Chondrocyte (in vitro differentiated cells): ENCODE data around the gene HCST. TPM values are rescaled to one million over a fixed set of nuclear protein-coding genes. Genes with fewer than 3 reads are reported as not detected.

Experiments used
- DNase-seq: peaks from one replicate; pipeline ENCODE4 v3.0.0; 2021; ENCODE audit warnings: mixed read lengths, low spot score
- H3K27ac Mint-ChIP-seq: one replicate; pipeline ENCODE4 v1.8.0; 2021; ENCODE audit warnings: mild to moderate bottlenecking, moderate library complexity, mixed read lengths; ENCODE audit not compliant: unreplicated experiment
- H3K27me3 Mint-ChIP-seq: 2 replicates; pipeline ENCODE4 v1.8.0; 2021; ENCODE audit warnings: low read depth, mixed read lengths
- H3K36me3 Mint-ChIP-seq: 2 replicates; pipeline ENCODE4 v1.8.0; 2021; ENCODE audit warnings: low read depth, mixed read lengths
- H3K4me1 Mint-ChIP-seq: 2 replicates; pipeline ENCODE4 v1.8.0; 2021; ENCODE audit warnings: low read depth, mild to moderate bottlenecking, mixed read lengths
- H3K4me3 Mint-ChIP-seq: one replicate; pipeline ENCODE4 v1.8.0; 2021; ENCODE audit warnings: mild to moderate bottlenecking, moderate library complexity, mixed read lengths; ENCODE audit not compliant: unreplicated experiment
- H3K9me3 Mint-ChIP-seq: 2 replicates; pipeline ENCODE4 v1.8.0; 2021; ENCODE audit warnings: low read depth, mixed read lengths
- CTCF ChIP-seq: fragments of 200-600 bp; sonication (generic); IDR thresholded peaks from 2 replicates; pipeline ENCODE4 v1.5.0; 2021; ENCODE audit warnings: antibody characterized with exemption, mild to moderate bottlenecking, moderate library complexity
- total RNA-seq: library from RNA; stranded (reverse); gene quantifications from 3 replicates; pipeline ENCODE4 v1.2.1, GENCODE V29; 2021

Gene HCST
- total RNA-seq, 1 donor from 2014 or later: 0.50 TPM

DNA sequence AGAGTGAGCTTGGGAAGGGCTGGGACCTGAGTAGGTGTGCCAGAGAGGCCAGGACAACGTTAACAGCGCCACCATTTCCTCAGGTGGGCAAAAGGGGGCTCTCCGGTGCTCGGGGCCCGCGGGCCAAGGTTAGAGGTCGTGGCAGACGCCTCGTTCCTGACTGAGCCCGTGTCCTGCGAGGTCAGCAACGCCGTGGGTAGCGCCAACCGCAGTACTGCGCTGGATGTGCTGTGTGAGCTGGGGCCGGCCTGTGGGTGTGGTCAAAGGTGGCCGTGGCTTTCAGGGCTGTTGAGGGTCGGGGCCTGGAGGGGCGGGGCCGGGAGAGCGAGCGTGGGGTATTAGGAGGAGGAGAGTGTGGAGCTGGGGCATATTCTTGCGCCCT lies 41.9 kb upstream of the HCST start:
- no peak for TF ChIP-seq CTCF
- no peaks in the 10 kb centered on the region for H3K9me3 Mint-ChIP-seq
- peaks cover 9% of the 10 kb centered on the region for H3K4me1 Mint-ChIP-seq
- H3K27me3 Mint-ChIP-seq: peaks cover 59% of the 10 kb centered on the region
- no peak for DNase-seq
- H3K4me3 Mint-ChIP-seq: no peak overlapping the region
- H3K36me3 Mint-ChIP-seq: no peaks in the 10 kb centered on the region
- H3K27ac Mint-ChIP-seq: no peak overlapping the region

DNA sequence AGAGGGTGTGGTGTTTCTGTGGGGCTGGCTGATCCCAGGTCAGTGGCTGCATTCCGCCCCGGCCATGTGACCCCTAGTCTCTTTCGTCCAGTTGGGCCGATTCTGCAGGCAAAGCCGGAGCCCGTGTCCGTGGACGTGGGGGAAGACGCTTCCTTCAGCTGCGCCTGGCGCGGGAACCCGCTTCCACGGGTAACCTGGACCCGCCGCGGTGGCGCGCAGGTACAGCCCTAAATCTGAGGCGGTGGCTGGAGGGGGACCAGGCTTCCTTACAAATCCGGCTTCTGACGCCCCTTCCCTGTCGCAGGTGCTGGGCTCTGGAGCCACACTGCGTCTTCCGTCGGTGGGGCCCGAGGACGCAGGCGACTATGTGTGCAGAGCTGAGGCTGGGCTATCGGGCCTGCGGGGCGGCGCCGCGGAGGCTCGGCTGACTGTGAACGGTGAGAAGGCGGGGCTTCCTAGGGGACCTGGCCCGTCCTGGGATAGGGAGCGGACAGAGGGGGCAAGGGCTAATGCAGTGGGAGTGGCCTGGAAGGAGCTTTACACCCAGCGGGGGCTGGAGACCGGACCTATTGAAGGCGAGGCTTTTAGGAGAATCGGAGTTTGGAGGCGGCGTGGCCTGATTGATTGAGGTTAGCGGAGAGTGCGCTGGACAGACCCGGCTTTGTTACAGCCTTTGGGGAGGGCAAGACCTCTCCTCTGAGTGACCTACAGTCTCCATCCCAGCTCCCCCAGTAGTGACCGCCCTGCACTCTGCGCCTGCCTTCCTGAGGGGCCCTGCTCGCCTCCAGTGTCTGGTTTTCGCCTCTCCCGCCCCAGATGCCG lies 41.3 kb upstream of the HCST start:
- H3K27ac Mint-ChIP-seq: no peak overlapping the region
- no peaks in the 10 kb centered on the region for H3K9me3 Mint-ChIP-seq
- TF ChIP-seq CTCF: no peak
- peak overlapping the region; percentile 20 for H3K4me3 Mint-ChIP-seq
- peaks cover 60% of the 10 kb centered on the region for H3K27me3 Mint-ChIP-seq
- no peaks in the 10 kb centered on the region for H3K36me3 Mint-ChIP-seq
- H3K4me1 Mint-ChIP-seq: peaks cover 9% of the 10 kb centered on the region
- no peak for DNase-seq

DNA sequence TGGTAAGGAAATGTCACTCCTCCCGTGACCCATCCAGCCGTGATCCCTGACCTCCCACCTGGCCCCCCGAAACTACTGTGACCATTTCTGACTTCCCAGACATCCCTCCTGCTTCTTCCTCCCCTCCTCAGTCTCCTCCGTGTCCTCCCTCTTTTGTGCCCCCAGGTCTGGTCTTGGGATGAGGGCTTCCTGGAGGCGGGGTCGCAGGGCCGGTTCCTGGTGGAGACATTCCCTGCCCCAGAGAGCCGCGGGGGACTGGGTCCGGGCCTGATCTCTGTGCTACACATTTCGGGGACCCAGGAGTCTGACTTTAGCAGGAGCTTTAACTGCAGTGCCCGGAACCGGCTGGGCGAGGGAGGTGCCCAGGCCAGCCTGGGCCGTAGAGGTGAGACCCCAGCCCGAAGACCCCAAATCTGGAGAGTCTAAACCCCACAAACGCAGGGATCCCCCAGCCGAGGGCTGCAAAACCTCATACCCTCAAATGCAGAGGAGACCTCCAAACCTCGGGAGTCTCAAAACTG lies 40.6 kb upstream of the HCST start:
- Mint-ChIP-seq H3K9me3 (no peaks in the 10 kb centered on the region), H3K4me1 (peaks cover 9% of the 10 kb centered on the region), H3K27ac (no peak overlapping the region), H3K4me3 (no peak overlapping the region), H3K27me3 (peaks cover 65% of the 10 kb centered on the region), H3K36me3 (no peaks in the 10 kb centered on the region)
- TF ChIP-seq CTCF: no peak
- DNase-seq: no peak

DNA sequence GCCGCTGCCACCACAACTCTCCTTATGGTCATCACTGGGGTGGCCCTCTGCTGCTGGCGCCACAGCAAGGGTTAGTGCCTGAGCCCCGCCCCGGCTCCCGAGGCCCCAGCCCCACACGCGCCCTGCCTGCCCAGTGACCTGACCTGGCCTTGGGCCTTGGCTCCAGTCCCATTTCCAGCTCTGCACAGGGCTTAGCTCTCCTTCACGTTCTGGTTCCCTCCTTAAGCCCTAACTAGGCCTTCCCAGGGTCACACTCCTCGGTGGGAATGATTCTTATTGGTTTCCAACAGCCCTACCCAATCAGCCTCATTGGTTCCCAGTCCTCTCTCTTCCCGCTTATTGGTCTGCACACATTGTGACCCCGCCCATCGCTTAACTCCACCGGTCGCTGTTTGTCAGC lies 39.8 kb upstream of the HCST start:
- Mint-ChIP-seq H3K27me3 (peaks cover 63% of the 10 kb centered on the region), H3K4me1 (peaks cover 6% of the 10 kb centered on the region), H3K4me3 (no peak overlapping the region), H3K9me3 (no peaks in the 10 kb centered on the region), H3K36me3 (no peaks in the 10 kb centered on the region), H3K27ac (no peak overlapping the region)
- no peak for DNase-seq
- no peak for TF ChIP-seq CTCF

GRCh38 chr19:35863018-35863417 lies 39.3 kb upstream of the HCST start:
- DNase-seq: no peak
- Mint-ChIP-seq H3K36me3 (no peaks in the 10 kb centered on the region), H3K27ac (no peak overlapping the region), H3K4me3 (no peak overlapping the region), H3K27me3 (peaks cover 65% of the 10 kb centered on the region), H3K4me1 (peaks cover 6% of the 10 kb centered on the region), H3K9me3 (no peaks in the 10 kb centered on the region)
- TF ChIP-seq CTCF: no peak
